COLO829 (cell line): ENCODE data around the gene RCCD1.

Experiments used
- DNase-seq: peaks from one replicate; pipeline ENCODE4 v3.0.0; 2012; ENCODE audit warnings: low spot score

Gene RCCD1

DNA sequence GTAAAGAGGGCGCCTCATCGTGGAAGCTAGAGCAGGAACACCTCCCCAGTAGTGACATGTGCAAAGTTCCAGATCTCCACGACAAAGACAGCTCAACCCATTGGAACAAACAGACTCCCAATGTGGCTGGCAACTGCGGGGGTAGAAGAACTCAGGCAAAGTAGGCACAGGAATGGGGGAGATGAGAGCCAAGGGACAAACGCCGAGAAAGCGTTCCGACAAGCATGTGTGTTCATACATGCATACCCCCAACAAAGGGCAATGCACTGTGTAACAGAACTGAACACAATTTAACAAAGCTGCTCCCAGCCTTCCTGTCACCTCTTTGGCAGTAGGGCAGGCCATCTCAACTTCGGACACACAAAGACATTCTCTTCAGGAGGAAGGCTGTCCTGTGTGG is 11.6 kb downstream of the RCCD1 start:
- DNase-seq: no peak

DNA sequence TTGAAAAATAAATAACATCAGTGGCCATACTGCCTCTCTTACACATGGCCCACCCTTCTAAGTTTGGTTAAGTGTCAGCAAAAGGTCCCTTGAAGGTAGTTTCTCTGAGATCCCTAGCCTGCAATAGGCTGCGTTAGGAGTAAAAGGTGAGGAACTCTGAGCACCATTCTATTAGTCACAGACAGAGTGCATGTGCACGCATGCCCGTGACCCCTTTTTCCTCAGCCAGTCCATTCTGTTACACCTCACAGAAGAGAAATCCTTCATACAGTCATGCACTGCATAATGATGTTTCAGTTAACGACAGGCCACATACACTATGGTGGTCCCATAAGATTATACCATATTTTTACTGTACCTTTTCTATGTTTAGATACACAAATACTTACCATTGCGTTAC is 12.5 kb downstream of the RCCD1 start:
- no peak for DNase-seq

- DNase-seq: no peak
Measured at GRCh38 chr15:90968434-90968833, 13.8 kb downstream of the RCCD1 start.

DNA sequence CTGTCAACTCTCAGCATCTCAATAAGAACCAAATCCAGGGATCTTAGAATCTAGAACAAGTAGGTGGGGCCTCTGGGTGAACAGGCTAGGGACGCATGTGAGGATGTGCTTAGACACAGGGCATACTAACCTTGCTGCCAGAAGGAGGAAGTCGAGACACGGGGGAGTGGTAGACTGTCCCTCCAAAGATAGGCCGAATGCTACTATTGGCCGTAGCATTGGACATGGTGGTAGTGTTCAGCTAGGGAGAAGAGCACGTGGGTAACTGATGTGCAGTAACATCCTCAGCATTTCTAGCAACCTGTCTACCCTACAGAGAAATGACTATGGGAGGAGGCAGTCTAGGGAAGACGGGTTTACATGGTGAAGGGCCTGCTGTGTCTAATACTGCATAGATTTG is 15.6 kb downstream of the RCCD1 start:
- DNase-seq: no peak

DNA sequence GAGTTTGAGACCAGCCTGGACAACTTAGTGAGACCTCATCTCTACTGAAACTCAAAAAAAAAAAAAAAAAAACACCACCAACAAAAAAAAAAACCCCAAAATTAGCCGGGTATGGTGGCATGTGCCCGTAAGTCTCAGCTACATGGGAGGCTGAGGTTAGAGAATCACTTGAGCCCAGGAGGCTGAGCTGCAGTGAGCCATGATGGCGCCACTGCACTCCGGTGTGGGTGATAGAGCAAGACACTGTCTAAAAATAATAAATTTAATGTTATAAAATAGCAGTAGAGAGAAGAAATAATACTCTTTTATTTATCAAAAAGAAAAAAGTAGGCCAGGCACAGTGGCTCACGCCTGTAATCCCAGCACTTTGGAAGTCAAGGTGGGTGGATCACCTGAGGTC is 17.4 kb downstream of the RCCD1 start:
- no peak for DNase-seq

- no peak for DNase-seq
Measured at GRCh38 chr15:90974216-90974615, 19.5 kb downstream of the RCCD1 start.

GRCh38 chr15:90979582-90979981 is 24.9 kb downstream of the RCCD1 start:
- no peak for DNase-seq

DNA sequence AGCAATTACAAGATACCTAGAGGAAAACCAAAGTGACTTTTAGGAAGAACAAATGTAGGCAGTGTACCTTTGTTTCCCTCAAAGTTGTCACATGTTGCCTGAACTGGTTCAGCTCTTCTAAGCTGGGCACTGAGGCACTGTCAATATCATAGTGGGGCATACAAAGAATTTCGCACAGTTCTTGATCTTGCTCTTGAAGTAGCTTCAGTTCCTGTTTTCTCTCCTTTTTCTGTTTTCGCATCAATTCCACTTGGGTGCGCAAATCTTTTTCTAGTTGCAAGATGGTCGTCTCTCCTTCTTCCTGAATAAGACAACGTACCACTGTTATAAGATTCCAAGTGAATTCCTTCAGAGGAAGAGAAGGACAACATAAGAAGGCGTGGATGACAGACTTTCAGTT is 27.0 kb downstream of the RCCD1 start:
- no peak for DNase-seq

GRCh38 chr15:90982135-90982534 is 27.5 kb downstream of the RCCD1 start:
- no peak for DNase-seq

DNA sequence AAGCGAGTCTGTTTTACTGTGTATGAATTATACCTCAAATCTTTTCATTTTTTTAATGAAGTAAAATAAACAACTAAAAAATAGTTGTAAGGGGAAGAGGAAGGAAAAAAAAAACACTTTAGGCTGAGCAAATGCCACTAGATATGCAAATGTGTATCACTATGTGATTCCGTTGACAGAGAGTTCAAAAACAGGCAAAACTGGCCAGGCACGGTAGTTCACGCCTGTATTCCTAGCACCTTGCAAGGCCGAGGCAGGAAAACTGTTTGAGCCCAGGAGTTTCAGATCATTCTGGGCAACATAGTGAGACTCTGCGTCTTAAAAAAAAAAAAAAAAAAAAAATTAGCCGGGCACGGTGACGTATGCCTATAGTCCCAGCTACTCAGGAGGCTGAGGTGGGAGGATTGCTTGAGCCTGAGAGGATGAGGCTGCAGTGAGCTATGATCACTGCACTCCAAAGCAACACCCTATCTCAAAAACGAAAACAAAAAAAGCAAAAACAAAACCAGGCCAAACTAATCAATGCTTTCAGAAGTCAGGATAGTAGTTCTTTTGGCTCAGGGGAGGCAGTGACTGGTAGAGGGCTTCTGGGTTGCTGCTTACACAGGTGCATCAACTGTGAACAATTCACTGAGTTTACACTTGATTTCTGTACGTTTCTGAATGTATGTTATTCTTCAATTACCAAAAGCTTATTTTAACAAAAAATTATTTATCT is 32.3 kb downstream of the RCCD1 start:
- DNase-seq: no peak

- DNase-seq: peak; percentile 48
Measured at GRCh38 chr15:90987561-90988141, 33.0 kb downstream of the RCCD1 start.

GRCh38 chr15:90988296-90988695 is 33.6 kb downstream of the RCCD1 start:
- DNase-seq: no peak

DNA sequence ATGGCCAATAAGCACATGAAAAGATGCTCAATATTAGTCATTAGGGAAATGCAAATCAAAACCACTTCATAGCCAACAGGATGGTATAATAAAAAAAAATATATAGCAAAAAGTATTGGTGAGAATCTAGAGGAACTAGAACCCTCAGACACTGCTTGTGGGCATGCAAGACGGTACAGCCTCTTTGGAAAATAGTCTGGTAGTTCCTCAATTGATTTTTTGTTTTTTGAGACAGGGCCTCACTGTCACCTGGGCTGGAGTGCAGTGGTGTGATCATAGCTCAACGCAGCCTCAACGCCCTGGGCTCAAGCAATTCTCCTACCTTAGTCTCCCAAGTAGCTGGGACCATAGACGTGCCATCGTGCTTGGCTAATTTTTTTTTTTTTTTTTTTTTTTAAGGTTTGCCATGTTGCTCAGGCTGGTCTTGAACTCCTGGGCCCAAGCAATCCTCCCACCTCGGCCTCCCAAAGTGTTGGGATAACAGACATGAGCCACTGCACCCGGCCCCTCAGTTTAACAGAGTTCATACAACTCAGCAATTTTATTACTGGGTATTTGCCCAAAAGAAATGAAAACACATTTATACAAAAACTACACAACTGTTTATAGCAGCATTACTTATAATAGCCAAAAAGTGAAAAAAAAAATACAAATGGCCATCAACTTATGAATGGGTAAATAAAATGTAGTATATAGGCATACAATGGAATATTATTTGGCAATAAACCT is 34.5 kb downstream of the RCCD1 start:
- no peak for DNase-seq

- no peak for DNase-seq
Measured at GRCh38 chr15:90990446-90990845, 35.8 kb downstream of the RCCD1 start.

DNA sequence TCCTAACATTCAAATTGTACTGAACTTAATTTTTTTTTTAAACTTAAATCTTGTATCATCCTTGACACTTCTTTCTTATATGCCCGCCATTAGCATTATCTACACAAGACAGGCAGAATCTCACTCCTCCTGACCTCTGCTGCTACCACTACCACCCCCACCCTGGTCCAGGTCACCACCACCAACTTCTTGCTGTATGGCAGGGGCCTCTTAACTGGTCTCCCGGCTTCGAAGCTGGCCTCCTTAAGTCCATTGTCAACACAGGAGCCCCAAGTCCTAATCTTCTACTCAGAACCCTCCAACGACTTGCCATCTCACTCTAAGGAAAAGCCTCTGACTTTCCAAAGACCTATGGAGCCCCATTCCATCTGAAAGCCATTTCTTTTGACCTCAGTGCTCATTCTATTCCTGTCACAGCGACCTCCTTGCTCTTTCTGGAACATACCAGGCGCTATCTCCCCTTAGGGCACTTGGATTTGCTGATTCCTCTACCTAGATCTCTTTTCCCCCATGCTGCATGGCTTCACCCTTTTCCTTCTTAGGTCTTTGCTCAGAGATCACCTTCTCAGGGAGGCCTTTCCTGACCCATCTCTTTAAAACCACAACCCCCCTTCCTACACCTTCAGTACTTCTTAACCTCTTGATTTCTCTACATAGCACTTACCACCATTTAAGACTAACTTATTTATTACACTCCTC is 37.1 kb downstream of the RCCD1 start:
- no peak for DNase-seq

- DNase-seq: no peak
Measured at GRCh38 chr15:90994059-90994416, 39.4 kb downstream of the RCCD1 start.

DNA sequence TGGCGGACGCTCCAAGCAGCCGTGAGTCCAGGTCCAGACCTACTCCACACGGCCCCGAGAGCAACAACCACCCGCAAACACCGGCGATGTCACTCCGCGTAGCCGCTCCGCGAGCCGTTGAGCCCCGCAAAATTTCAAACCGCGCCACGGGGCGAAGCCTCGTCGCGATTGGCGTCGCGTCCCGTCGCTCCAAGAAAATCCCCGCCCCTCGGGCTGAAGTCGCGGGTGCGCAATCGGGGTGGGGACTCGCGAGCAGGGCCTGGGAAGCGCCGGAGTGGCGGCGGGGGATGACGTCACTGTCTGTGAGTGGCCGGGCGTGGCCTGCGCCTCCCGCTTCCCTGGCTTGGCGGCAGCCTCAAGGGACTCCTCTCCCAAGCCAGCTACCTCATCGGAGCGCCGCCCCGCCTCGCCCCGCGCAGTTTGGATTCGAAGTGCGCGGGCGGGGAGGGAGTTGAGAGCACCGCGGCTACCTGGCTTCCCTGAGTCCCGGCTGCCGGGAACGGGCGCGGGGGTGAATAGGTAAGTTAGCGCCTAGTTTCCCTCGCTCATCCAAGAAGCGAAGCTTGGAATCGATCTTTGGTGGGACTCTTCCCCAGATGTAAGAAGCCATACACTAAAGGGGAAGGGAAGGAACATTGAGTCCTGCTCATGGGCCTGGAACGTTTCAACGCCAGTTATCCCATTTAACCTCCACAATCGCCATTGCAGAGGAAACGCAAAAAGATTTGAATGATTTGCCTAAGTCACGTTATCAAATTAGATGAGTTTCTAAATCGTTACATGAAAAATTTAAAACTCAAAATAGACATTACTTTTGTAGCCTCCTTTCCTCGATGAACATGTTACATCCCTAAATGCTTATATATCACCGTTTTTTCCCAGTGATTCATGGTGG is 40.0 kb downstream of the RCCD1 start, which contains the start of gene PRC1:
TSS of gene PRC1 (minus strand) at position 119 of the 895 bp plus-strand sequence. CDS start at position 1, 118 bp downstream.
- peak; percentile 99 for DNase-seq

GRCh38 chr15:90998737-90999136 is 44.1 kb downstream of the RCCD1 start:
- DNase-seq: no peak

GRCh38 chr15:91001209-91001608 is 46.5 kb downstream of the RCCD1 start:
- no peak for DNase-seq

GRCh38 chr15:91007266-91007665 is 52.6 kb downstream of the RCCD1 start:
- no peak for DNase-seq
